Liver (tissue), 3 donors: ENCODE results near the gene GRAMD2B.

ENCODE experiments used
- ATF3 ChIP-seq: IDR thresholded peaks from 2 replicates; pipeline ENCODE4 v1.6.1; 2016; ENCODE audit warnings: antibody characterized with exemption
- FOXA1 ChIP-seq: IDR thresholded peaks from 2 replicates; pipeline ENCODE4 v1.6.1; 2016; ENCODE audit warnings: antibody characterized with exemption
- GABPA ChIP-seq, 2 donors: IDR thresholded peaks in 1 of 2; conservative IDR thresholded peaks in 1 of 2; 2 replicates each; pipeline ENCODE4 v1.6.1; 2016; ENCODE audit warnings: antibody characterized with exemption in 2 of 2, mild to moderate bottlenecking in 1 of 2, moderate library complexity in 1 of 2
- HNF4G ChIP-seq: IDR thresholded peaks from 2 replicates; pipeline ENCODE4 v1.6.1; 2016; ENCODE audit warnings: antibody characterized with exemption
- JUND ChIP-seq, 2 donors: IDR thresholded peaks; 2 replicates each; pipeline ENCODE4 v1.6.1; 2016; ENCODE audit warnings: antibody characterized with exemption in 2 of 2
- RAD21 ChIP-seq, 2 donors: IDR thresholded peaks; 2 replicates each; pipeline ENCODE4 v1.6.1; 2016; ENCODE audit warnings: antibody characterized with exemption in 2 of 2, mild to moderate bottlenecking in 2 of 2
- REST ChIP-seq: IDR thresholded peaks from 2 replicates; pipeline ENCODE4 v1.6.1; 2016; ENCODE audit warnings: antibody characterized with exemption, mild to moderate bottlenecking
- RXRA ChIP-seq, 2 donors: IDR thresholded peaks; 2 replicates each; pipeline ENCODE4 v1.6.1; 2017 to 2018; ENCODE audit warnings: antibody characterized with exemption in 2 of 2, mild to moderate bottlenecking in 1 of 2
- SP1 ChIP-seq: IDR thresholded peaks from 2 replicates; pipeline ENCODE4 v1.6.1; 2018; ENCODE audit warnings: antibody characterized with exemption, mild to moderate bottlenecking
- TAF1 ChIP-seq: conservative IDR thresholded peaks from 2 replicates; pipeline ENCODE4 v1.6.1; 2016; ENCODE audit warnings: antibody characterized with exemption, mild to moderate bottlenecking
- YY1 ChIP-seq: IDR thresholded peaks from 2 replicates; pipeline ENCODE4 v1.6.1; 2016; ENCODE audit warnings: antibody characterized with exemption, mild to moderate bottlenecking
- ZBTB33 ChIP-seq: IDR thresholded peaks from 2 replicates; pipeline ENCODE4 v1.6.1; 2016; ENCODE audit warnings: antibody characterized with exemption
- TF ChIP-seq, protein P1 (sequence below): fragments of 150-350 bp; IDR thresholded peaks from 2 replicates; pipeline ENCODE4 v1.5.1; 2017; ENCODE audit warnings: improper control_type of control experiment, low read depth, low read length; ENCODE audit not compliant: missing input control
- TF ChIP-seq, protein P2 (sequence below): IDR thresholded peaks from 2 replicates; pipeline ENCODE4 v1.6.1; 2016; ENCODE audit warnings: antibody characterized with exemption
- donor health status: healthy.
- donor health status: healthy.

DNA sequence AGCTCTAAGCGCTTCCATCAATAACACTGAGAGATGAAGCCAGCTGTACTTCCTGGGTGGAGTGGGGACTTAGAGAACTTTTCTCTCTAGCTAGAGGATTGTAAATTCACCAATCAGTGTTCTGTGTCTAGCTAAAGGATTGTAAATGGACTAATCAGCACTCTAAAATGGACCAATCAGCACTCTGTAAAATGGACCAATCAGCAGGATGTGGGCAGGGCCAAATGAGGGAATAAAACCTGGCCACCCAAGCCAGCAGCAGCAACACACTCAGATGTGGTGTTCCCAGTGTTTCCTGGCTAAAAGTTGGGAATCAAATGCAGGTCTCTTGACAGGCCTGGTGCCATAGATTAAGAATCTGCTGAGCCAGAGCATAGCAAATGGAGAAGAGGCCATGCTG is 111.3 kb downstream of the GRAMD2B start:
- TF ChIP-seq, protein P1, sequence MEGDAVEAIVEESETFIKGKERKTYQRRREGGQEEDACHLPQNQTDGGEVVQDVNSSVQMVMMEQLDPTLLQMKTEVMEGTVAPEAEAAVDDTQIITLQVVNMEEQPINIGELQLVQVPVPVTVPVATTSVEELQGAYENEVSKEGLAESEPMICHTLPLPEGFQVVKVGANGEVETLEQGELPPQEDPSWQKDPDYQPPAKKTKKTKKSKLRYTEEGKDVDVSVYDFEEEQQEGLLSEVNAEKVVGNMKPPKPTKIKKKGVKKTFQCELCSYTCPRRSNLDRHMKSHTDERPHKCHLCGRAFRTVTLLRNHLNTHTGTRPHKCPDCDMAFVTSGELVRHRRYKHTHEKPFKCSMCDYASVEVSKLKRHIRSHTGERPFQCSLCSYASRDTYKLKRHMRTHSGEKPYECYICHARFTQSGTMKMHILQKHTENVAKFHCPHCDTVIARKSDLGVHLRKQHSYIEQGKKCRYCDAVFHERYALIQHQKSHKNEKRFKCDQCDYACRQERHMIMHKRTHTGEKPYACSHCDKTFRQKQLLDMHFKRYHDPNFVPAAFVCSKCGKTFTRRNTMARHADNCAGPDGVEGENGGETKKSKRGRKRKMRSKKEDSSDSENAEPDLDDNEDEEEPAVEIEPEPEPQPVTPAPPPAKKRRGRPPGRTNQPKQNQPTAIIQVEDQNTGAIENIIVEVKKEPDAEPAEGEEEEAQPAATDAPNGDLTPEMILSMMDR, result no peak
- TF ChIP-seq ZBTB33, result no peak
- TF ChIP-seq GABPA (IDR thresholded peaks at IDR 0.05 in 1 of 2, conservative IDR thresholded peaks at IDR 0.05 in 1 of 2), result no peak
- no peak for TF ChIP-seq FOXA1
- no peak for TF ChIP-seq YY1
- TF ChIP-seq, protein P2, sequence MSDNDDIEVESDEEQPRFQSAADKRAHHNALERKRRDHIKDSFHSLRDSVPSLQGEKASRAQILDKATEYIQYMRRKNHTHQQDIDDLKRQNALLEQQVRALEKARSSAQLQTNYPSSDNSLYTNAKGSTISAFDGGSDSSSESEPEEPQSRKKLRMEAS, result no peak
- no peak for TF ChIP-seq HNF4G
- TF ChIP-seq REST, result no peak
- TF ChIP-seq RXRA (IDR thresholded peaks at IDR 0.05), result no peak
- no peak for TF ChIP-seq ATF3
- TF ChIP-seq JUND (IDR thresholded peaks at IDR 0.05), result no peak
- TF ChIP-seq TAF1, result no peak
- no peak for TF ChIP-seq SP1
- TF ChIP-seq RAD21 (IDR thresholded peaks at IDR 0.05), result no peak
